GM12874 (cell line): ENCODE results near the gene CORO2A.

Source experiments
- TF ChIP-seq, protein P1 (sequence below): IDR thresholded peaks from 2 replicates; pipeline ENCODE4 v1.5.1; 2011; ENCODE audit warnings: low read depth, mild to moderate bottlenecking, control low read depth, low read length, moderate library complexity; ENCODE audit not compliant: insufficient read depth

The CORO2A gene

DNA sequence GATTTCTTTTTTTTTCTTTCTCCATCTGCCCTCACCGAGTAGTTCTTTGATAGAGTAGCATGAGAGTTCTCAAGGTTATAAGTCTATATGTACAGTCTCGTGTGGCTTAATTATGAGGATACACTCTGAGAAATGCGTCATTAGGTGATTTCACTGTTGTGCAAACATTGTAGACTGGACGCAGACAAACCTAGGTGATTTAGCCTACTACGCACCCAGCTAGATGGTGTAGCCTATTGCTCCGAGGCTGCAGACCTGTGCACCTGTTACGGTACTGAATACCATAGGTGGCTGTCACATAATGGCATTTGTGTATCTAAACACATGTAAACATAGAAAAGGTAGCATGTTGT is 26.9 kb upstream of the CORO2A start:
- TF ChIP-seq, protein P1, sequence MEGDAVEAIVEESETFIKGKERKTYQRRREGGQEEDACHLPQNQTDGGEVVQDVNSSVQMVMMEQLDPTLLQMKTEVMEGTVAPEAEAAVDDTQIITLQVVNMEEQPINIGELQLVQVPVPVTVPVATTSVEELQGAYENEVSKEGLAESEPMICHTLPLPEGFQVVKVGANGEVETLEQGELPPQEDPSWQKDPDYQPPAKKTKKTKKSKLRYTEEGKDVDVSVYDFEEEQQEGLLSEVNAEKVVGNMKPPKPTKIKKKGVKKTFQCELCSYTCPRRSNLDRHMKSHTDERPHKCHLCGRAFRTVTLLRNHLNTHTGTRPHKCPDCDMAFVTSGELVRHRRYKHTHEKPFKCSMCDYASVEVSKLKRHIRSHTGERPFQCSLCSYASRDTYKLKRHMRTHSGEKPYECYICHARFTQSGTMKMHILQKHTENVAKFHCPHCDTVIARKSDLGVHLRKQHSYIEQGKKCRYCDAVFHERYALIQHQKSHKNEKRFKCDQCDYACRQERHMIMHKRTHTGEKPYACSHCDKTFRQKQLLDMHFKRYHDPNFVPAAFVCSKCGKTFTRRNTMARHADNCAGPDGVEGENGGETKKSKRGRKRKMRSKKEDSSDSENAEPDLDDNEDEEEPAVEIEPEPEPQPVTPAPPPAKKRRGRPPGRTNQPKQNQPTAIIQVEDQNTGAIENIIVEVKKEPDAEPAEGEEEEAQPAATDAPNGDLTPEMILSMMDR, result no peak

DNA sequence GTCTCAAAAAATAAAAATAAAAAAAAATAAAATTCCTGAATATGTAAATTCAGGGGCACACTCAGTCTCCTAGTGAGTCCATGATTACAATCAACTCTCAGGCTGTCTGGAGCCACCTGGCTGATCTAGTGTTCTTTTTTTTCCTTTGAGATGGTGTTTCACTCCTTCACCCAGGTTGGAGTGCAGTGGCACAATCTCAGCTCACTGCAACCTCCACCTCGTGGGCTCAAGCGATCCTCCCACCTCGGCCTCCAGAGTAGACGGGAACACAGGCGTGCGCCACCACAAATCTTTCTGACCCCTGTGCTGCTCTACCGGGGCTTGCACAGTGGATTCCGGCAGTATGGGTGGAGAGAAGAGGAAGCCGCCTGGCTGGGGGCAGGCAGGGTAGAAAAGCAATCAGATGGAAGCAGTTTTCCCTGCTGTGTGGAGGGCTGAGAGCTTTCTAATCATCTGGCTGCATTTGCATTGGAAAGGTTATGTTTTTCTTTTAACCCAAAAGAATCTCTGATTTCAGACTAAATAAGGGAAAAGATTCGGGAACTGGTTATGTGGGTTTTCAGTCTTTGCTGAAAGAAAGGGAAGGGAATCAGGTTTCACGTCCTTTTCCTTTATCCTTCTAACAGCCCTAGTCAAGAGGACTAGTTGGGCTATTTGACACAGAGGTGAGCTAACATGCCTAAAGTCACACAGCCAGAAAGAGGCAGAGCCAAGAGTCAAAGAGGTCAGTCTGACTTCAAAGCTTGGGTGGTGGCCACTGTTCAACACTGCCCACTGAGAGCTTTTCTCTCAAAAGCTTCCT is 26.3 kb upstream of the CORO2A start:
- TF ChIP-seq, protein P1, result no peak

DNA sequence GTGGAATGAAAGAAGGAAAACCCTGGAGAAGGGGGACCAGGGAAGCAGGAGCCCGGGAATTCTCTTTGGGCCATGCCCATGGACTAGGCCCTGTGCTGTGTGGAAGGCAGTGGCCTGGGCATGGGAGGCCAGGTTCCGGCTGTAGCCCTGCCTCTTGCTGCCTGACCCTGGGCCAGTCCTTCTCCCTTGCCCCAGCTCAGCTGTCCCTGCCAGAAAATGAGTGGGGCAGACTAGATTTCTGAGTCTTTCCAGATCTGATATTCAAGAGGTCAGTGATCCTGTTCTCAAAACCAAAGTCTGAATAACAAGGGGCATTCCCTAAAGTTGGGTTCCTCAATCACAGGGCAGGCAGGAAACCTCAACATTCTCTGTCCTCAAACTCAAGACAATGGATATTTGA is 24.8 kb upstream of the CORO2A start:
- TF ChIP-seq, protein P1, result no peak

DNA sequence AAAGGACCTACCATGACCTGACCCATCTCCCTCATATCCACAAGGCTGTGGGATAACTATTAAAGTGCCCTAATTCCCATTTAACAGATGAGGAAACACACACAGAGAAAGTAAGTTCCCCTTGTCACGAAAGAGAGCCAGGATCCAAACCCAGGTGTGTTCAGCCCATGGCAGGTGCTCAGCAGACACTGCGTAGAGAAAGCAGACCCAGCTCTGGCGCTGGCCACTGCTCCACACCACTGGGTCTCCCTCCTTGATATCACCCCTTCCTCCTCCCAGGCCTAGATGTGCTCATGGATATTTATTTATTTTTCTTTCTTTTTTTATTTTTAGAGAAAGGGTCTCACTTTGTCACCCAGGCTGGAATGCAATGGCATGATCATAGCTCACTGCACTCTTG is 24.0 kb upstream of the CORO2A start:
- TF ChIP-seq, protein P1, result no peak

DNA sequence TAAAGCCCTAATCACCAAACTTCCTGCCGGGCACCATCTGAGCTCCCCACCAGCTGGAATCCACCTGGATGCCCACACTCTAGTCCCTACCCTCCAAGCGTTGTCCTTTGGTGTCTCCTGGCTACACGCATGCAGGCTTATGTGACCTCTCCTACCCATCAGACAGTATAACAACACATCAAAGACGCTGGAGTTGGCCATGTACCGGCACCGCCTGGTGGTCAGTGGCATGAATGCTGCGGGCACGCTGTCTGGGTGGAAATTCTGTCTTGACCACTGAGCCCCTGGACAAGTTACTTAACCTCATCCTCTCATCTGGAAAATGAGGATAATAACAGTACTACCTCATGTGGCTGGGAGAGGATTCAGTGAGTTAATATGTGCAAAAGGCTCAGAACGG is 23.4 kb upstream of the CORO2A start:
- TF ChIP-seq, protein P1, result peak; percentile 45; the same call in 1 of the 2 replicates

DNA sequence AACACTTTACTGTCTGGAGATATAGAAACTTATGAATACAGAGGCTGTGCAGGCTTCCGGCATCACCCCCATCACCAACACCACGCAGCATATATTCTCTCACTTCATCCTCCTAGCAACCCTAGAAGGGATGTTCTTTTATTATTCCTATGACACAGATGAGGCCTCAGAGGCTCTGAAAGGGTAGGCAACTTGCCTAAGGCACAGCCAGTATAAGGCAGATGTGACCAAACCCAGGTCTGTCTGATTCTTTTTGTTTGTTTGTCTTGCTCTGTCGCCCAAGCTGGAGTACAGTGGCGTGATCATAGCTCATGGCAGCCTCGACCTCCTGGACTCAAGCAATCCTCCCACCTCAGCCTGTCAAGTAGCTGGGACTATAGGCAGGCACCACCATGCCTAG is 22.8 kb upstream of the CORO2A start:
- TF ChIP-seq, protein P1, result no peak

DNA sequence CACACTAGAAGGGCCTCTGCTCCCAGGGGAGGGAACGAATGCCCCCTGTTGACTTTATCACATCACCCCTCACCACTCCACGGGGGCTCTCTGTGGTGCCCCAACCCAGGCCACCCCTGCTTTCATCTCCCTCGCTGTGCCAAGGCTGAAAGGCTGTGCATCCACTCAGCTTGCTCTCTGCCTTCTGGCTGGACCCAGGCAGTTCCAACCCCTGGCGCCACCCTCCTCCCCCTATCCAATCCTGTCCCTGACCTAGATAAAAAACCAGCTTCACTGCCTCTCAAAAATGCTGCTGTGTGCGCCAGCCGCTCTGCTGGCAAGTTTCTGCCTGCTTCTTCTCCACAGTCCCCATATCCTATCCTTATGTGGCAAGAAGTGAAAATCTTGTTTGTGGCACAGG is 22.4 kb upstream of the CORO2A start:
- TF ChIP-seq, protein P1, result no peak

DNA sequence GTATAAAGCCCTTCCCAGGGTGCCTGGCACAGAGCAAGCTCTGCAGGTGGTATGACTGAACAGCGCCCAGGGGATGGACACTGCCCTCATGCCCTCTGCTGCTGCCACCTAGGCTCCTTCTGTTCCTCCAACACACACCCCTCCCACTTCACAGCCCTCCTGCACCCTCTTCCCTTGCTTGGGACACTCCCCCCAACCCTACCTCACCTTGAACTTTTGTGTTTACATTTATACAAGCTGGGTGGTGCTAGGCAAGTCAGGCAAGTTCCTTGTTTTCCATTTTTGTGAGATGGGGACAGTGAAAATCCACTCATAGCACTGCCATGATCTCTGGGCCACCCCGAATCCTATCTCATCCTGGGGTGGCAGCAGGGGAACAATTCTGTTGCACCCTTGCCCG is 18.8 kb upstream of the CORO2A start:
- TF ChIP-seq, protein P1, result no peak
